Measurements from ENCODE around the gene SOBP.
A peak's percentile ranks its signal among the peaks of the same experiment; 100 is the strongest.

The SOBP gene

GRCh38 chr6:107536180-107536961 lies 46.5 kb downstream of the SOBP start:
- Histone ChIP-seq H3K4me3 (ENCODE audit: low read length) (no peak overlapping the region), H3K4me1 (ENCODE audit: control insufficient read depth, insufficient read depth, low read length) (peaks cover 26% of the 10 kb centered on the region), H3K36me3 (ENCODE audit: control insufficient read depth, insufficient read depth, low read length) (no peaks in the 10 kb centered on the region), H3K27me3 (ENCODE audit: control insufficient read depth, insufficient read depth, low read length) (no peaks in the 10 kb centered on the region), H3K27ac (ENCODE audit: low read depth, low read length) (no peak overlapping the region), H3K9ac (ENCODE audit: low read length) (no peak overlapping the region)

GRCh38 chr6:107537559-107537958 lies 47.6 kb downstream of the SOBP start:
- peaks cover 23% of the 10 kb centered on the region for H3K4me1 ChIP-seq (ENCODE audit: control insufficient read depth, insufficient read depth, low read length)
- no peaks in the 10 kb centered on the region for H3K36me3 ChIP-seq (ENCODE audit: control insufficient read depth, insufficient read depth, low read length)
- H3K9ac ChIP-seq (ENCODE audit: low read length): no peak overlapping the region
- no peaks in the 10 kb centered on the region for H3K27me3 ChIP-seq (ENCODE audit: control insufficient read depth, insufficient read depth, low read length)
- no peak overlapping the region for H3K4me3 ChIP-seq (ENCODE audit: low read length)
- H3K27ac ChIP-seq (ENCODE audit: low read depth, low read length): no peak overlapping the region

- Histone ChIP-seq H3K36me3 (ENCODE audit: control insufficient read depth, insufficient read depth, low read length) (no peaks in the 10 kb centered on the region), H3K27me3 (ENCODE audit: control insufficient read depth, insufficient read depth, low read length) (no peaks in the 10 kb centered on the region), H3K27ac (ENCODE audit: low read depth, low read length) (no peak overlapping the region), H3K4me1 (ENCODE audit: control insufficient read depth, insufficient read depth, low read length) (peaks cover 20% of the 10 kb centered on the region), H3K4me3 (ENCODE audit: low read length) (no peak overlapping the region), H3K9ac (ENCODE audit: low read length) (no peak overlapping the region)
These were observed 49.0 kb downstream of the SOBP start for GRCh38 chr6:107538856-107539387.

- Histone ChIP-seq H3K36me3 (ENCODE audit: control insufficient read depth, insufficient read depth, low read length) (no peaks in the 10 kb centered on the region), H3K4me1 (ENCODE audit: control insufficient read depth, insufficient read depth, low read length) (peaks cover 17% of the 10 kb centered on the region), H3K9ac (ENCODE audit: low read length) (no peak overlapping the region), H3K27ac (ENCODE audit: low read depth, low read length) (no peak overlapping the region), H3K4me3 (ENCODE audit: low read length) (no peak overlapping the region), H3K27me3 (ENCODE audit: control insufficient read depth, insufficient read depth, low read length) (no peaks in the 10 kb centered on the region)
These were observed 49.5 kb downstream of the SOBP start for GRCh38 chr6:107539409-107539808.

- Histone ChIP-seq H3K27ac (ENCODE audit: low read depth, low read length) (no peak overlapping the region), H3K4me1 (ENCODE audit: control insufficient read depth, insufficient read depth, low read length) (peaks cover 16% of the 10 kb centered on the region), H3K9ac (ENCODE audit: low read length) (no peak overlapping the region), H3K27me3 (ENCODE audit: control insufficient read depth, insufficient read depth, low read length) (no peaks in the 10 kb centered on the region), H3K36me3 (ENCODE audit: control insufficient read depth, insufficient read depth, low read length) (no peaks in the 10 kb centered on the region), H3K4me3 (ENCODE audit: low read length) (no peak overlapping the region)
These were observed 50.0 kb downstream of the SOBP start for GRCh38 chr6:107539849-107540464.

- H3K4me3 ChIP-seq (ENCODE audit: low read length): no peak overlapping the region
- H3K36me3 ChIP-seq (ENCODE audit: control insufficient read depth, insufficient read depth, low read length): no peaks in the 10 kb centered on the region
- H3K4me1 ChIP-seq (ENCODE audit: control insufficient read depth, insufficient read depth, low read length): peaks cover 14% of the 10 kb centered on the region
- no peak overlapping the region for H3K9ac ChIP-seq (ENCODE audit: low read length)
- no peak overlapping the region for H3K27ac ChIP-seq (ENCODE audit: low read depth, low read length)
- no peaks in the 10 kb centered on the region for H3K27me3 ChIP-seq (ENCODE audit: control insufficient read depth, insufficient read depth, low read length)
These were observed 50.5 kb downstream of the SOBP start for GRCh38 chr6:107540465-107540857.

GRCh38 chr6:107542192-107542668 lies 52.3 kb downstream of the SOBP start:
- H3K4me3 ChIP-seq (ENCODE audit: low read length): no peak overlapping the region
- peaks cover 9% of the 10 kb centered on the region for H3K4me1 ChIP-seq (ENCODE audit: control insufficient read depth, insufficient read depth, low read length)

GRCh38 chr6:107543088-107543487 lies 53.2 kb downstream of the SOBP start:
- no peaks in the 10 kb centered on the region for H3K27me3 ChIP-seq (ENCODE audit: control insufficient read depth, insufficient read depth, low read length)
- H3K36me3 ChIP-seq (ENCODE audit: control insufficient read depth, insufficient read depth, low read length): no peaks in the 10 kb centered on the region
- no peak overlapping the region for H3K9ac ChIP-seq (ENCODE audit: low read length)
- peaks cover 9% of the 10 kb centered on the region for H3K4me1 ChIP-seq (ENCODE audit: control insufficient read depth, insufficient read depth, low read length)
- H3K27ac ChIP-seq (ENCODE audit: low read depth, low read length): no peak overlapping the region
- H3K4me3 ChIP-seq (ENCODE audit: low read length): no peak overlapping the region

More at GRCh38 chr6:107542192-107542668, 52.3 kb downstream of the SOBP start:
- Histone ChIP-seq H3K27ac (ENCODE audit: low read depth, low read length) (no peak overlapping the region), H3K9ac (ENCODE audit: low read length) (no peak overlapping the region), H3K27me3 (ENCODE audit: control insufficient read depth, insufficient read depth, low read length) (no peaks in the 10 kb centered on the region), H3K36me3 (ENCODE audit: control insufficient read depth, insufficient read depth, low read length) (no peaks in the 10 kb centered on the region)

- Histone ChIP-seq H3K27me3 (ENCODE audit: control insufficient read depth, insufficient read depth, low read length) (no peaks in the 10 kb centered on the region), H3K4me3 (ENCODE audit: low read length) (no peak overlapping the region), H3K9ac (ENCODE audit: low read length) (no peak overlapping the region), H3K27ac (ENCODE audit: low read depth, low read length) (no peak overlapping the region), H3K36me3 (ENCODE audit: control insufficient read depth, insufficient read depth, low read length) (no peaks in the 10 kb centered on the region), H3K4me1 (ENCODE audit: control insufficient read depth, insufficient read depth, low read length) (peaks cover 9% of the 10 kb centered on the region)
These were observed 53.6 kb downstream of the SOBP start for GRCh38 chr6:107543567-107543966.

- no peak overlapping the region for H3K4me3 ChIP-seq (ENCODE audit: low read length)
- H3K9ac ChIP-seq (ENCODE audit: low read length): no peak overlapping the region
- no peaks in the 10 kb centered on the region for H3K27me3 ChIP-seq (ENCODE audit: control insufficient read depth, insufficient read depth, low read length)
- peak overlapping the region; percentile 48 for H3K27ac ChIP-seq (ENCODE audit: low read depth, low read length)
- H3K36me3 ChIP-seq (ENCODE audit: control insufficient read depth, insufficient read depth, low read length): peaks cover 3% of the 10 kb centered on the region
- peaks cover 3% of the 10 kb centered on the region for H3K4me1 ChIP-seq (ENCODE audit: control insufficient read depth, insufficient read depth, low read length)
These were observed 55.8 kb downstream of the SOBP start for GRCh38 chr6:107545763-107546162.

- H3K4me1 ChIP-seq (ENCODE audit: control insufficient read depth, insufficient read depth, low read length): peaks cover 3% of the 10 kb centered on the region
- no peak overlapping the region for H3K9ac ChIP-seq (ENCODE audit: low read length)
- peaks cover 3% of the 10 kb centered on the region for H3K36me3 ChIP-seq (ENCODE audit: control insufficient read depth, insufficient read depth, low read length)
- no peak overlapping the region for H3K27ac ChIP-seq (ENCODE audit: low read depth, low read length)
- no peaks in the 10 kb centered on the region for H3K27me3 ChIP-seq (ENCODE audit: control insufficient read depth, insufficient read depth, low read length)
- no peak overlapping the region for H3K4me3 ChIP-seq (ENCODE audit: low read length)
These were observed 57.0 kb downstream of the SOBP start for GRCh38 chr6:107546691-107547450.

GRCh38 chr6:107547451-107547840 lies 57.5 kb downstream of the SOBP start:
- no peaks in the 10 kb centered on the region for H3K27me3 ChIP-seq (ENCODE audit: control insufficient read depth, insufficient read depth, low read length)
- no peak overlapping the region for H3K4me3 ChIP-seq (ENCODE audit: low read length)
- no peak overlapping the region for H3K27ac ChIP-seq (ENCODE audit: low read depth, low read length)
- H3K4me1 ChIP-seq (ENCODE audit: control insufficient read depth, insufficient read depth, low read length): peaks cover 3% of the 10 kb centered on the region
- H3K9ac ChIP-seq (ENCODE audit: low read length): no peak overlapping the region
- peaks cover 3% of the 10 kb centered on the region for H3K36me3 ChIP-seq (ENCODE audit: control insufficient read depth, insufficient read depth, low read length)

Data from rectal smooth muscle tissue (tissue), 1 donor.